Prostate gland (tissue), 2 donors: ENCODE data around the gene NFATC2IP.
"Not testable (repeated sequence)": the region's sequence is repeated elsewhere in the genome, so short reads cannot be mapped to it uniquely, and the experiment has no call there.

ENCODE experiments used
- POLR2A ChIP-seq: fragments of 450-650 bp; IDR thresholded peaks from one replicate; pipeline ENCODE4 v1.6.1; 2016; ENCODE audit warnings: antibody characterized with exemption, mild to moderate bottlenecking
- TF ChIP-seq, protein P1 (sequence below), 4 experiments: fragments of 200-600 bp in 2 of 4; fragments of 450-650 bp in 2 of 4; sonication (generic) in 2 of 4; IDR thresholded peaks; 1 replicate in 3 of 4; 2 replicates in 1 of 4; pipeline ENCODE4 v1.5.1; 2016 to 2019; ENCODE audit warnings: antibody characterized with exemption in 4 of 4, mild to moderate bottlenecking in 2 of 4, moderate library complexity in 2 of 4

DNA sequence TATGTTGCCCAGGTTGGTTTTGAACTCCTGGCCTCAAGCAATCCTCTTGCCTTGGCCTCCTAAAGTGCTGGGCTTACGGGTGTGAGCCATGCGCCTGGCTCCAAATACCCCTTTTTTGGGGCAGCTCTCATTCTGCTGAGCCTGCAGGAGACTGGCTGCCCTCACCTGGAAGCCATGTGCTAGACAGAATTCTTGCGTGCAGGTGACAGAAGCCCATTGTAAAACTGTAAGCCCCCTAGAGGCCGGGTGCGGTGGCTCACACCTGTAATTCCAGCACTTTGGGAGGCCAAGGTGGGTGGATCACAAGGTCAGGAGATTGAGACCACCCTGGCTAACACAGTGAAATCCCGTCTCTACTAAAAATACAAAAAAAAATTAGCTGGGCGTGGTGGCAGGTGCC is 29.6 kb downstream of the NFATC2IP start:
- TF ChIP-seq, protein P1, sequence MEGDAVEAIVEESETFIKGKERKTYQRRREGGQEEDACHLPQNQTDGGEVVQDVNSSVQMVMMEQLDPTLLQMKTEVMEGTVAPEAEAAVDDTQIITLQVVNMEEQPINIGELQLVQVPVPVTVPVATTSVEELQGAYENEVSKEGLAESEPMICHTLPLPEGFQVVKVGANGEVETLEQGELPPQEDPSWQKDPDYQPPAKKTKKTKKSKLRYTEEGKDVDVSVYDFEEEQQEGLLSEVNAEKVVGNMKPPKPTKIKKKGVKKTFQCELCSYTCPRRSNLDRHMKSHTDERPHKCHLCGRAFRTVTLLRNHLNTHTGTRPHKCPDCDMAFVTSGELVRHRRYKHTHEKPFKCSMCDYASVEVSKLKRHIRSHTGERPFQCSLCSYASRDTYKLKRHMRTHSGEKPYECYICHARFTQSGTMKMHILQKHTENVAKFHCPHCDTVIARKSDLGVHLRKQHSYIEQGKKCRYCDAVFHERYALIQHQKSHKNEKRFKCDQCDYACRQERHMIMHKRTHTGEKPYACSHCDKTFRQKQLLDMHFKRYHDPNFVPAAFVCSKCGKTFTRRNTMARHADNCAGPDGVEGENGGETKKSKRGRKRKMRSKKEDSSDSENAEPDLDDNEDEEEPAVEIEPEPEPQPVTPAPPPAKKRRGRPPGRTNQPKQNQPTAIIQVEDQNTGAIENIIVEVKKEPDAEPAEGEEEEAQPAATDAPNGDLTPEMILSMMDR (IDR thresholded peaks at IDR 0.05) = not testable (repeated sequence)
- TF ChIP-seq POLR2A = not testable (repeated sequence)
